Fibroblast of lung (primary cell): ENCODE measurements around the gene ABCA5.

Experiments
- EZH2 ChIP-seq: IDR thresholded peaks from 2 replicates; pipeline ENCODE4 v1.5.1; 2012; ENCODE audit warnings: low read length, control low read depth, mild to moderate bottlenecking; ENCODE audit errors: missing control alignments
- TF ChIP-seq, protein P1 (sequence below), 2 donors: IDR thresholded peaks in 1 of 2; conservative IDR thresholded peaks in 1 of 2; 1 replicate in 1 of 2; 2 replicates in 1 of 2; pipeline ENCODE4 v1.5.1; 2011 to 2012; ENCODE audit warnings: low read length in 2 of 2, control low read depth in 1 of 2, inconsistent platforms in 1 of 2, low read depth in 1 of 2, mild to moderate bottlenecking in 1 of 2

DNA sequence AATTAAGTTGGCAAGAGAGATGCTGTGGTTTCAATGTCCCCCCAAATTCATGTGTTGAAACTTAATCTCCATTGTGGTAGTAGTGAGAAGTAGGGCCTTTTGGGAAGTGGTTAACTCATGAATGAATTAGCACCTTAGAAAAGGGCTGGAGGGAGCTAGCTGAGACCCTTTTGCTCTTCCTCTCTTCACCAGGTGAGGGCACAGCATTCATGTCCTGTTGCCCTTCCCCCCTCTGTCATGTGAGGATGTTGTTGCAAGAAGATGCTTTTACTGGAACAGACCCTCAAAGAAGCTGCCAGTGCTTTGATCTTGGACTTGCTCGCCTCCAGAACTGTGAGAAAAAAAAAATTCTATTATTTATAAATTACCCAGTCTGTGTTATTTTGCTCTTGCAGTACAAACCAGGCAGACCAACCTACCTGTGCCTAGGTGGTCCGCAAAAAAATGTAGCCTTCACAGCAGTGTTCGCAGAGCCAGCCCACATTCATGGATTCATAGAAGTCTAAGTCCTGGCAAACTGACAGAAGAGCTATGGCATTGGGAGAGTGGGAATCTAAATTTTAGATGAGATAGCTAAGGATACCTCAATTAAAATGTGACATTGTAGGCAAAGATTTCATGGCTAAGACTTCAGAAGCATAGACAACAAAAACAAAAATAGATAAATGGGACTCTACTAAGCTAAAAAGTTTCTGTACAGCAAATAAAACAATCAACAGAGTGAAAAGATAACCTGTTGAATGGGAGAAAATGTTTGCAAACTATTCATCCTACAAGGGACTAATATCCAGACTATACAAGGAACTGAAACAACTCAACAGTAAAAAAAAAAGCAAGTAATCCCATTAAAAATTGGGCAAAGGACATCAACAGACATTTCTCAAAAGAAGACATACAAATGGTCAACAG is 32.0 kb upstream of the ABCA5 start:
- TF ChIP-seq, protein P1, sequence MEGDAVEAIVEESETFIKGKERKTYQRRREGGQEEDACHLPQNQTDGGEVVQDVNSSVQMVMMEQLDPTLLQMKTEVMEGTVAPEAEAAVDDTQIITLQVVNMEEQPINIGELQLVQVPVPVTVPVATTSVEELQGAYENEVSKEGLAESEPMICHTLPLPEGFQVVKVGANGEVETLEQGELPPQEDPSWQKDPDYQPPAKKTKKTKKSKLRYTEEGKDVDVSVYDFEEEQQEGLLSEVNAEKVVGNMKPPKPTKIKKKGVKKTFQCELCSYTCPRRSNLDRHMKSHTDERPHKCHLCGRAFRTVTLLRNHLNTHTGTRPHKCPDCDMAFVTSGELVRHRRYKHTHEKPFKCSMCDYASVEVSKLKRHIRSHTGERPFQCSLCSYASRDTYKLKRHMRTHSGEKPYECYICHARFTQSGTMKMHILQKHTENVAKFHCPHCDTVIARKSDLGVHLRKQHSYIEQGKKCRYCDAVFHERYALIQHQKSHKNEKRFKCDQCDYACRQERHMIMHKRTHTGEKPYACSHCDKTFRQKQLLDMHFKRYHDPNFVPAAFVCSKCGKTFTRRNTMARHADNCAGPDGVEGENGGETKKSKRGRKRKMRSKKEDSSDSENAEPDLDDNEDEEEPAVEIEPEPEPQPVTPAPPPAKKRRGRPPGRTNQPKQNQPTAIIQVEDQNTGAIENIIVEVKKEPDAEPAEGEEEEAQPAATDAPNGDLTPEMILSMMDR (conservative IDR thresholded peaks at IDR 0.05 in 1 of 2, IDR thresholded peaks at IDR 0.05 in 1 of 2; ENCODE audit: low read depth in 1 of 2, low read length in 2 of 2), result no peak
- no peak for TF ChIP-seq EZH2
